Measurements from ENCODE around the gene HKDC1.

HKDC1 gene

GRCh38 chr10:69275444-69275843 lies 55.3 kb downstream of the HKDC1 start:
- Histone ChIP-seq H3K27me3 (ENCODE audit: low read length) (no peaks in the 10 kb centered on the region), H3F3A (ENCODE audit: insufficient read depth) (no peaks in the 10 kb centered on the region), H3K36me3 (ENCODE audit: low read length) (no peaks in the 10 kb centered on the region), H3K79me2 (ENCODE audit: insufficient read depth, low read length) (no peaks in the 10 kb centered on the region), H3K4me2 (ENCODE audit: low read depth, low read length, poor library complexity, severe bottlenecking) (no peak overlapping the region), H3K9me2 (replicated peaks; ENCODE audit: insufficient read depth, low read length) (no peaks in the 10 kb centered on the region), H3K9me3 (ENCODE audit: insufficient read depth, low read length) (no peaks in the 10 kb centered on the region), H3K27ac (ENCODE audit: low read depth, low read length) (no peak overlapping the region), H4K20me1 (ENCODE audit: low read depth, low read length) (no peaks in the 10 kb centered on the region), H3K4me3 (ENCODE audit: insufficient read depth, low read length, poor library complexity, severe bottlenecking) (no peak overlapping the region), H3K9ac (ENCODE audit: low read length) (no peak overlapping the region), H2AFZ (ENCODE audit: low read depth, low read length, severe bottlenecking) (no peak overlapping the region)
- no peak for TF ChIP-seq EZH2phosphoT487 (conservative IDR thresholded peaks at IDR 0.05; ENCODE audit: low read length)
- no peak for TF ChIP-seq CTCF (IDR thresholded peaks at IDR 0.05; ENCODE audit: insufficient read depth, low read length, poor library complexity, severe bottlenecking)

GRCh38 chr10:69276503-69276902 lies 56.4 kb downstream of the HKDC1 start:
- Histone ChIP-seq H4K20me1 (ENCODE audit: low read depth, low read length) (no peaks in the 10 kb centered on the region), H3K79me2 (ENCODE audit: insufficient read depth, low read length) (no peaks in the 10 kb centered on the region), H3K9me3 (ENCODE audit: insufficient read depth, low read length) (no peaks in the 10 kb centered on the region), H3K36me3 (ENCODE audit: low read length) (no peaks in the 10 kb centered on the region), H2AFZ (ENCODE audit: low read depth, low read length, severe bottlenecking) (no peak overlapping the region), H3F3A (ENCODE audit: insufficient read depth) (no peaks in the 10 kb centered on the region), H3K4me3 (ENCODE audit: insufficient read depth, low read length, poor library complexity, severe bottlenecking) (no peak overlapping the region), H3K4me2 (ENCODE audit: low read depth, low read length, poor library complexity, severe bottlenecking) (no peak overlapping the region), H3K27ac (ENCODE audit: low read depth, low read length) (no peak overlapping the region), H3K9me2 (replicated peaks; ENCODE audit: insufficient read depth, low read length) (no peaks in the 10 kb centered on the region), H3K9ac (ENCODE audit: low read length) (no peak overlapping the region), H3K27me3 (ENCODE audit: low read length) (no peaks in the 10 kb centered on the region)
- TF ChIP-seq EZH2phosphoT487 (conservative IDR thresholded peaks at IDR 0.05; ENCODE audit: low read length) (no peak), CTCF (IDR thresholded peaks at IDR 0.05; ENCODE audit: insufficient read depth, low read length, poor library complexity, severe bottlenecking) (no peak)

- no peaks in the 10 kb centered on the region for H3K36me3 ChIP-seq (ENCODE audit: low read length)
- no peak for TF ChIP-seq CTCF (IDR thresholded peaks at IDR 0.05; ENCODE audit: insufficient read depth, low read length, poor library complexity, severe bottlenecking)
- no peak within 1 kb of the TSS for H2AFZ ChIP-seq (ENCODE audit: low read depth, low read length, severe bottlenecking)
- no peaks in the 10 kb centered on the region for H3K9me2 ChIP-seq (replicated peaks; ENCODE audit: insufficient read depth, low read length)
- no peaks in the 10 kb centered on the region for H3K9me3 ChIP-seq (ENCODE audit: insufficient read depth, low read length)
- H4K20me1 ChIP-seq (ENCODE audit: low read depth, low read length) = no peaks in the 10 kb centered on the region
- no peak within 1 kb of the TSS for H3K27ac ChIP-seq (ENCODE audit: low read depth, low read length)
- no peak within 1 kb of the TSS for H3K4me3 ChIP-seq (ENCODE audit: insufficient read depth, low read length, poor library complexity, severe bottlenecking)
- H3K9ac ChIP-seq (ENCODE audit: low read length) = no peak within 1 kb of the TSS
- no peak within 1 kb of the TSS for H3K4me2 ChIP-seq (ENCODE audit: low read depth, low read length, poor library complexity, severe bottlenecking)
- no peaks in the 10 kb centered on the region for H3K79me2 ChIP-seq (ENCODE audit: insufficient read depth, low read length)
- no peaks in the 10 kb centered on the region for H3F3A ChIP-seq (ENCODE audit: insufficient read depth)
- H3K27me3 ChIP-seq (ENCODE audit: low read length) = no peaks in the 10 kb centered on the region
Measured at GRCh38 chr10:69278446-69278963, 58.4 kb downstream of the HKDC1 start, which contains the start of gene HK1. Gene HK1, plus strand, starts transcription at chr10:69278496.
